ENCODE measurements around the gene AXIN1.

DNA sequence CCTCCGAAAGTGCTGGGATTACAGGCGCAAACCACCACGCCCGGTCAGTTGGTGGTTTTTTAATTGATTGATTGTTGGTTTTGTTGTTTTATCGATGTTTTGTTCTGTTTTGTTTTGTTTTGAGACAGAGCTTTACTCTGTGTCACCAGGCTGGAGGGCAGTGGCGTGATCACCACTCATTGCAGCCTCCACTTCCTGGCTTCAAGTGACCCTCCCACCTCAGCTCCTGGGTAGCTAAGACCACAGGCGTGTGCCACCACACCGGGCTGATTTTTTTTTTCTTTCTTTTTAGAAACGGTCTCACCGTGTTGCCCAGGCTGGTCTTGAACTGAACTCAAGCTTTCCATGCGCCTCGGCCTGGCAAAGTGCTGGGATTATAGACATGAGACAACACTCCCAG, 105.5 kb downstream of the AXIN1 start:
- TF ChIP-seq EZH2 (IDR thresholded peaks at IDR 0.05; ENCODE audit: borderline replicate concordance, low read depth, low read length, poor library complexity, severe bottlenecking), result no peak
- TF ChIP-seq, protein P1, sequence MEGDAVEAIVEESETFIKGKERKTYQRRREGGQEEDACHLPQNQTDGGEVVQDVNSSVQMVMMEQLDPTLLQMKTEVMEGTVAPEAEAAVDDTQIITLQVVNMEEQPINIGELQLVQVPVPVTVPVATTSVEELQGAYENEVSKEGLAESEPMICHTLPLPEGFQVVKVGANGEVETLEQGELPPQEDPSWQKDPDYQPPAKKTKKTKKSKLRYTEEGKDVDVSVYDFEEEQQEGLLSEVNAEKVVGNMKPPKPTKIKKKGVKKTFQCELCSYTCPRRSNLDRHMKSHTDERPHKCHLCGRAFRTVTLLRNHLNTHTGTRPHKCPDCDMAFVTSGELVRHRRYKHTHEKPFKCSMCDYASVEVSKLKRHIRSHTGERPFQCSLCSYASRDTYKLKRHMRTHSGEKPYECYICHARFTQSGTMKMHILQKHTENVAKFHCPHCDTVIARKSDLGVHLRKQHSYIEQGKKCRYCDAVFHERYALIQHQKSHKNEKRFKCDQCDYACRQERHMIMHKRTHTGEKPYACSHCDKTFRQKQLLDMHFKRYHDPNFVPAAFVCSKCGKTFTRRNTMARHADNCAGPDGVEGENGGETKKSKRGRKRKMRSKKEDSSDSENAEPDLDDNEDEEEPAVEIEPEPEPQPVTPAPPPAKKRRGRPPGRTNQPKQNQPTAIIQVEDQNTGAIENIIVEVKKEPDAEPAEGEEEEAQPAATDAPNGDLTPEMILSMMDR (conservative IDR thresholded peaks at IDR 0.05; ENCODE audit: low read depth, low read length), result no peak
